Mesenteric fat pad (tissue), 1 donor: ENCODE measurements around the gene TRIM7. TPM values are rescaled to one million over a fixed set of nuclear protein-coding genes. Genes with fewer than 3 reads are reported as not detected.
A peak's percentile ranks its signal among the peaks of the same experiment; 100 is the strongest.

ENCODE experiments used
- DNase-seq: peaks from one replicate; pipeline ENCODE4 v3.0.0-alpha.2; 2020; ENCODE audit warnings: low spot score
- total RNA-seq: library from RNA; stranded (reverse); fragmentation: NEBNext Ultra II Directional; extraction: Animal tissue kit (Norgen Biotek cat#: 25700); gene quantifications from one replicate; pipeline ENCODE4 v1.2.1, GENCODE V29; 2021
- donor health status: DM: yes; HTN: yes; CAD: no.

TRIM7 gene
- total RNA-seq, 1 donor from 2014 or later, result 3.0 TPM

- DNase-seq, result peak; percentile 60
These were observed 28.2 kb upstream of the TRIM7 start for GRCh38 chr5:181233088-181233800.

GRCh38 chr5:181232593-181232992 is 27.6 kb upstream of the TRIM7 start:
- DNase-seq, result peak; percentile 79

GRCh38 chr5:181231432-181231831 is 26.4 kb upstream of the TRIM7 start:
- DNase-seq, result peak; percentile 49

- no peak for DNase-seq
These were observed 25.6 kb upstream of the TRIM7 start for GRCh38 chr5:181230551-181230950.

- DNase-seq, result no peak
These were observed 25.0 kb upstream of the TRIM7 start for GRCh38 chr5:181229996-181230395.

GRCh38 chr5:181224390-181225229 is 19.6 kb upstream of the TRIM7 start:
- DNase-seq, result no peak

GRCh38 chr5:181223729-181224389 is 18.9 kb upstream of the TRIM7 start:
- DNase-seq, result no peak

GRCh38 chr5:181223058-181223728 is 18.2 kb upstream of the TRIM7 start, which contains the start of gene TRIM41:
Gene TRIM41 (plus strand): TSS chr5:181223281. CDS start chr5:181224000, 719 bp downstream.
- peak; percentile 100 for DNase-seq

GRCh38 chr5:181222630-181223057 is 17.6 kb upstream of the TRIM7 start:
- DNase-seq, result no peak

GRCh38 chr5:181221792-181222629 is 17.0 kb upstream of the TRIM7 start:
- DNase-seq, result peak; percentile 99

- DNase-seq, result no peak
These were observed 16.3 kb upstream of the TRIM7 start for GRCh38 chr5:181221105-181221791.

GRCh38 chr5:181220178-181220515 is 15.2 kb upstream of the TRIM7 start:
- DNase-seq, result no peak

GRCh38 chr5:181219262-181220177 is 14.5 kb upstream of the TRIM7 start:
- DNase-seq, result no peak

GRCh38 chr5:181218795-181219124 is 13.8 kb upstream of the TRIM7 start:
- no peak for DNase-seq

- no peak for DNase-seq
These were observed 12.7 kb upstream of the TRIM7 start for GRCh38 chr5:181217803-181218062.

- DNase-seq, result no peak
These were observed 12.3 kb upstream of the TRIM7 start for GRCh38 chr5:181217111-181217802.

GRCh38 chr5:181215997-181216989 is 11.3 kb upstream of the TRIM7 start:
- DNase-seq, result no peak
